ENCODE data around the gene TVP23A. TPM values are rescaled to one million over a fixed set of nuclear protein-coding genes. Genes with fewer than 3 reads are reported as not detected.

TVP23A gene
- polyA plus RNA-seq, 10 donors, result 2.1 to 5.0 (median 3.0) TPM

Other genes with a start within 250 kb of the TVP23A start
- 10 to 100 TPM; 48.1 to 88.5 (median 63.1) TPM for gene EMP2, start 238.2 kb downstream of the TVP23A start, polyA plus RNA-seq (ENCODE audit: insufficient read length in 10 of 10)
- under 1 TPM in 9 of 10 donors, not detected in 1; 0.10 to 0.46 (median 0.22) TPM for gene TEKT5, start 123.9 kb downstream of the TVP23A start, polyA plus RNA-seq (ENCODE audit: insufficient read length in 10 of 10)
- gene NUBP1, start 75.0 kb downstream of the TVP23A start, polyA plus RNA-seq (ENCODE audit: insufficient read length in 10 of 10), result 10 to 100 TPM; 25.8 to 32.1 (median 28.8) TPM
- gene CIITA, start 58.4 kb upstream of the TVP23A start, polyA plus RNA-seq (ENCODE audit: insufficient read length in 10 of 10), result 1 to 10 TPM; 1.0 to 3.2 (median 1.7) TPM
- gene DEXI, start 123.7 kb upstream of the TVP23A start, polyA plus RNA-seq (ENCODE audit: insufficient read length in 10 of 10), result 10 to 100 TPM; 44.4 to 55.8 (median 50.6) TPM
- 10 to 100 TPM; 11.4 to 15.2 (median 12.9) TPM for gene CLEC16A, start 125.8 kb upstream of the TVP23A start, polyA plus RNA-seq (ENCODE audit: insufficient read length in 10 of 10)

Measured in muscle of back (tissue), 10 donors.